Natural killer cell (primary cell): ENCODE results near the gene IL36RN. TPM values are rescaled to one million over a fixed set of nuclear protein-coding genes. Genes with fewer than 3 reads are reported as not detected.

Experiments used
- ATAC-seq, 3 donors: fragments of 150-1000 bp in 2 of 3; fragments of 200-7000 bp in 1 of 3; cut with Tn5 transposase; 1 replicate in 1 of 3; 2 replicates in 2 of 3; pipeline ENCODE4 v1.10.0; 2021; ENCODE audit warnings: mild to moderate bottlenecking in 2 of 3, moderate library complexity in 2 of 3
- DNase-seq, 2 donors: peaks; one replicate each; pipeline versions ENCODE4 v3.0.0 to v3.0.0-alpha.2; 2013 to 2021; ENCODE audit warnings: mixed read lengths in 1 of 2
- H3K27ac ChIP-seq: one replicate; pipeline ENCODE4 v1.5.1; 2013; ENCODE audit warnings: mild to moderate bottlenecking, low read length
- H3K27me3 ChIP-seq: one replicate; pipeline ENCODE4 v1.6.1; 2013; ENCODE audit warnings: low read length; ENCODE audit not compliant: control insufficient read depth, insufficient read depth
- H3K36me3 ChIP-seq: one replicate; pipeline ENCODE4 v1.6.1; 2013; ENCODE audit warnings: low read length; ENCODE audit not compliant: control insufficient read depth, insufficient read depth
- H3K4me1 ChIP-seq: one replicate; pipeline ENCODE4 v1.6.1; 2013; ENCODE audit warnings: low read length; ENCODE audit not compliant: control insufficient read depth, insufficient read depth
- H3K4me3 ChIP-seq: one replicate; pipeline ENCODE4 v1.5.1; 2013; ENCODE audit warnings: low read length
- H3K9me3 ChIP-seq: one replicate; pipeline ENCODE4 v1.6.1; 2013; ENCODE audit warnings: low read length; ENCODE audit not compliant: control insufficient read depth, insufficient read depth
- H3K27ac Mint-ChIP-seq, 2 donors: one replicate each; pipeline ENCODE4 v1.8.0; 2022; ENCODE audit warnings: mild to moderate bottlenecking in 2 of 2, mixed read lengths in 2 of 2, moderate library complexity in 1 of 2
- H3K27me3 Mint-ChIP-seq, 2 donors: one replicate each; pipeline ENCODE4 v1.8.0; 2022; ENCODE audit warnings: low read depth in 2 of 2, mixed read lengths in 2 of 2
- H3K36me3 Mint-ChIP-seq: one replicate; pipeline ENCODE4 v1.8.0; 2022; ENCODE audit warnings: mixed read lengths
- H3K4me1 Mint-ChIP-seq, 2 donors: one replicate each; pipeline ENCODE4 v1.8.0; 2022; ENCODE audit warnings: mixed read lengths in 2 of 2
- H3K4me3 Mint-ChIP-seq: one replicate; pipeline ENCODE4 v1.8.0; 2022; ENCODE audit warnings: mild to moderate bottlenecking, moderate library complexity, mixed read lengths
- H3K9me3 Mint-ChIP-seq, 2 donors: one replicate each; pipeline ENCODE4 v1.8.0; 2022; ENCODE audit warnings: mixed read lengths in 2 of 2
- CTCF ChIP-seq: fragments of 200-600 bp; IDR thresholded peaks from one replicate; pipeline ENCODE4 v1.8.0; 2022; ENCODE audit warnings: antibody characterized with exemption
- WGBS: methylation state at CpG from one replicate; pipeline ENCODE4 v1.1.7; 2013; ENCODE audit warnings: missing lambda C conversion rate; ENCODE audit not compliant: insufficient coverage; 5-methylcytosine and 5-hydroxymethylcytosine counted together
- intact Hi-C: fragments of 100-400 bp; cut with micrococcal nuclease; formaldehyde crosslinking; loops from one replicate; pipeline ENCODE4 v1.14.2; 2022
- total RNA-seq, 4 donors: library from RNA; stranded (reverse); fragments of 120-200 nt in 1 of 4; gene quantifications; one replicate each; pipeline versions ENCODE4 v1.2.3 to v1.2.4, GENCODE V29; 2013 to 2022

The IL36RN gene
- total RNA-seq, 3 donors from 2014 or later (not counting 1 experiment from before 2014, with no cell fraction given): not detected

- H3K4me1 Mint-ChIP-seq: no peaks in the 10 kb centered on the region
- Histone ChIP-seq H3K36me3 (no peaks in the 10 kb centered on the region), H3K27me3 (no peaks in the 10 kb centered on the region), H3K4me3 (no peak within 1 kb of the TSS), H3K9me3 (no peaks in the 10 kb centered on the region), H3K4me1 (no peaks in the 10 kb centered on the region), H3K27ac (no peak within 1 kb of the TSS)
- H3K27me3 Mint-ChIP-seq: peaks cover 11 to 18% of the 10 kb centered on the region in 2 donors
- no peaks in the 10 kb centered on the region for H3K9me3 Mint-ChIP-seq
- ATAC-seq (no peak), DNase-seq (no peak)
- TF ChIP-seq CTCF: no peak
- WGBS: 91% methylated on average over 3 of the region's 3 CpGs
- intact Hi-C loops: no loop called here
- no peak within 1 kb of the TSS for H3K4me3 Mint-ChIP-seq
- no peaks in the 10 kb centered on the region for H3K36me3 Mint-ChIP-seq
- no peak within 1 kb of the TSS for H3K27ac Mint-ChIP-seq
Observed at GRCh38 chr2:113067681-113068080, 8.7 kb downstream of the IL36RN start, which contains the start of gene IL1F10. TSS of gene IL1F10 (plus strand) at chr2:113067970. CDS start at chr2:113072739, 4,769 bp downstream.

GRCh38 chr2:113068249-113068648 lies 9.3 kb downstream of the IL36RN start:
- H3K27ac ChIP-seq: no peak overlapping the region
- no peaks in the 10 kb centered on the region for H3K36me3 Mint-ChIP-seq
- no peak for ATAC-seq
- no peak overlapping the region for H3K4me3 ChIP-seq
- H3K4me3 Mint-ChIP-seq: no peak overlapping the region
- TF ChIP-seq CTCF: no peak
- no peaks in the 10 kb centered on the region for H3K9me3 ChIP-seq
- no peaks in the 10 kb centered on the region for H3K4me1 Mint-ChIP-seq
- no peak for DNase-seq
- H3K27ac Mint-ChIP-seq: no peak overlapping the region
- intact Hi-C loops: no loop called here
- 77% methylated on average over 2 of the region's 2 CpGs for WGBS
- H3K27me3 ChIP-seq: no peaks in the 10 kb centered on the region
- peaks cover 11 to 18% of the 10 kb centered on the region in 2 donors for H3K27me3 Mint-ChIP-seq
- no peaks in the 10 kb centered on the region for H3K36me3 ChIP-seq
- H3K9me3 Mint-ChIP-seq: no peaks in the 10 kb centered on the region
- H3K4me1 ChIP-seq: no peaks in the 10 kb centered on the region

- no peak for DNase-seq
- H3K36me3 ChIP-seq: no peaks in the 10 kb centered on the region
- no peaks in the 10 kb centered on the region for H3K9me3 ChIP-seq
- Mint-ChIP-seq H3K4me1 (no peaks in the 10 kb centered on the region), H3K9me3 (no peaks in the 10 kb centered on the region), H3K27me3 (peaks cover 9 to 18% of the 10 kb centered on the region in 2 donors), H3K27ac (no peak overlapping the region), H3K36me3 (no peaks in the 10 kb centered on the region), H3K4me3 (no peak overlapping the region)
- intact Hi-C loops: no loop called here
- no peaks in the 10 kb centered on the region for H3K4me1 ChIP-seq
- H3K27ac ChIP-seq: no peak overlapping the region
- TF ChIP-seq CTCF: no peak
- ATAC-seq: no peak
- no peaks in the 10 kb centered on the region for H3K27me3 ChIP-seq
- no peak overlapping the region for H3K4me3 ChIP-seq
- 29% methylated on average over 4 of the region's 5 CpGs for WGBS
Observed at GRCh38 chr2:113068706-113069485, 9.9 kb downstream of the IL36RN start.
